HG03045 (cell line): ENCODE data around the gene RNF213.

Source experiments
- ATAC-seq: cut with Tn5 transposase; IDR thresholded peaks from one replicate; pipeline ENCODE4 v1.9.1; 2021; ENCODE audit warnings: mild to moderate bottlenecking, moderate library complexity; ENCODE audit not compliant: unreplicated experiment

RNF213 gene

GRCh38 chr17:80346498-80347275 is 86.0 kb downstream of the RNF213 start:
- ATAC-seq = no peak

- ATAC-seq = no peak
Measured at GRCh38 chr17:80347536-80347935, 86.9 kb downstream of the RNF213 start.

- no peak for ATAC-seq
Measured at GRCh38 chr17:80347948-80348351, 87.3 kb downstream of the RNF213 start.

DNA sequence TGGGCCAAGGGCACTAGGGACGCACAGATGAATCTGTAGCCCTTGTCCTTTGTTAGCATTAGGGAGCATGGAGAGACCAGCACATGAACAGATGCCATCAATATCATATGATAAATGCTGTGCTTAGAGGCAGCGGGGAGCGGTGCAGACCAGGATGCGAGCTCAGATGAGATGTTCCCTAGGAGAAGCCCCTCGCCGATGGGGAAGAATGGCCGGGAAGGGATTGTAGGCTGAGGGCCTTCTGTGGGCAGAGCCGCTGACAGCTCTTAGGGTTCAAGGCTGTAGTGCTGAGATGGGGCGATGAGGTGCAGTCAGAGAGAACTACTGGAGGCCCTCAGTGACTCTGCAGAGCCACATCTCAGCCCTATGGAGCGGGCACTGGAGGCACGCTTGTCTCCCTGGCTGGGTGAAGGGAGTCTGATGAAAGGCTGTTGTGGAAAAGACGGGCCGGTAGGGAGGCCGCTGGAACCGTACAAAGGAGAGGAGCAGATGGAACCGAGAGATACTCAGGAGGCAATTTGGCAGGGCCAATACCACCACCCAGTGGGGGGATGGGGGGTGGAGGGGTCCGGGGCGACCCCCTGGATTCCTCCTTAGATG is 88.0 kb downstream of the RNF213 start:
- no peak for ATAC-seq

- ATAC-seq = no peak
Measured at GRCh38 chr17:80349151-80349651, 88.5 kb downstream of the RNF213 start.

DNA sequence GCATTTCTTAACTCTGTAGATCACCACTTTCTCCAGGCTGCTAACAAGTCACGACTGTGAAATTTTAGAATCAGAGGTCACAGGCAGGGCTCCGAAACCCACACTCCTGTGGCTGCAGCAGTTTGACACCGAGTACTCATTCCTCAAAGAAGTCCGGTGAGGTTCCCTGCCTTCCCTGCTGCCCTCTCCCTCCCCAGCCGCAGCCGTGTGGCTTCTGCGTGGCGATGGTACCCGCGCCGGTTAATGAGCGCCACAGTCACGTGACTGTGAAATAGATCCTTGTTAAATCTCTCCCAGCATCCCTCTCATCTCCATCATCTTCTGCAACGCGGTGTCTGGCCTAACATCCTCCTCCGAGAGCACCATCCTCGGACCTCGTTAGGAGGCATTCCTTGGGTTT is 89.1 kb downstream of the RNF213 start:
- no peak for ATAC-seq

- no peak for ATAC-seq
Measured at GRCh38 chr17:80352216-80352895, 91.7 kb downstream of the RNF213 start.

DNA sequence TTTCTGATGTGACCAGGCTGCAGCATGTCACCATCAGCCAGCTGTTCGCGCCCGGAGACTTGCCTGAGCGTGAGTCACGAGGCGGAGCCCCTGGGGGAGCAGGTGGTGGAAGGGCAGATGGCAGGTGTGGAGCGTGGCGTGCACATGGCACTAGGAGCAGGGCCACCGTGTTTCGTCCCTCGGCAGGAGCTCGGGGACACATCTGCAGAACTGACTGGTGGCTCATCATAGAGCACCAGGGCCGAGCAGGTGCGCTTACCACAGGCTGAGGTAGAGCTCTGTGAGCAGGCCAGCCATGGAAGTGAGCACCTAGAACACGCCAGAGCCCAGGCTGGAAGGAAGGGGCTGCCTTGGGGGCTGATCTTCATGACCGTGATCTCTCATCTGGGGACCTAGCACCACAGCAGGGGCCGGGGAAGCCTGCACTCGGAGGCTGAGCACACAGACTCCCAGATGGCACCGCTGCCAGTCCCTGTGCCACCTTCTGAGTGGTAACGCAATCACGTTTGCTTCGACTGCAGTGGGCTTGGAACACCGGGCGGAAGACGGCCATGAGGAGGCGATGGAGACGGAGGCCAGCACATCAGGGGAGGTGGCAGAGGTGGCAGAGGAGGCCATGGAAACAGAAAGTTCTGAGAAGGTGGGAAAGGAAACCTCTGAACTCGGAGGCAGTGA is 92.5 kb downstream of the RNF213 start:
- ATAC-seq = no peak

- no peak for ATAC-seq
Measured at GRCh38 chr17:80353718-80354275, 93.1 kb downstream of the RNF213 start.

DNA sequence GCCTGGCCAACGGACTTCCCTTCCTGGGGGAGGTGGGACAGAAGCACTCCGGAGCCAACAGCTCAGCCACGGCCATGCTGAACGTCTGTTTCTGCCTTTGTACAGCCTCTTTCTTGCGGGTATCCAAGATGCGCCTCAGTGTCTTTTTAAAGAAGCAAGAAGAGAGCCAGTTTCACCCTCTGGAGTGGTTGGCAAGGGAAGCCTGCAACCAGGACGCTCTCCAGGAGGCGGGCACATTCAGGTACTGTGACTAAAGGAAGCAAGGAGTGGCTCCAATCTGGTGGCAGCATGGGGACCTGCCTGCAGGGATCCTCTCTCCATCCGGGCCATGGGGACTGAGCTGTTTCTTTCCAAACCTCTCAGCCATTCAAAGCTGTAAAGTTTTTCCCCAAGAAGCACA is 93.7 kb downstream of the RNF213 start:
- ATAC-seq = no peak

- ATAC-seq = no peak
Measured at GRCh38 chr17:80356231-80356856, 95.7 kb downstream of the RNF213 start.

- ATAC-seq = no peak
Measured at GRCh38 chr17:80358131-80358530, 97.5 kb downstream of the RNF213 start.

- ATAC-seq = no peak
Measured at GRCh38 chr17:80358861-80359260, 98.2 kb downstream of the RNF213 start.

DNA sequence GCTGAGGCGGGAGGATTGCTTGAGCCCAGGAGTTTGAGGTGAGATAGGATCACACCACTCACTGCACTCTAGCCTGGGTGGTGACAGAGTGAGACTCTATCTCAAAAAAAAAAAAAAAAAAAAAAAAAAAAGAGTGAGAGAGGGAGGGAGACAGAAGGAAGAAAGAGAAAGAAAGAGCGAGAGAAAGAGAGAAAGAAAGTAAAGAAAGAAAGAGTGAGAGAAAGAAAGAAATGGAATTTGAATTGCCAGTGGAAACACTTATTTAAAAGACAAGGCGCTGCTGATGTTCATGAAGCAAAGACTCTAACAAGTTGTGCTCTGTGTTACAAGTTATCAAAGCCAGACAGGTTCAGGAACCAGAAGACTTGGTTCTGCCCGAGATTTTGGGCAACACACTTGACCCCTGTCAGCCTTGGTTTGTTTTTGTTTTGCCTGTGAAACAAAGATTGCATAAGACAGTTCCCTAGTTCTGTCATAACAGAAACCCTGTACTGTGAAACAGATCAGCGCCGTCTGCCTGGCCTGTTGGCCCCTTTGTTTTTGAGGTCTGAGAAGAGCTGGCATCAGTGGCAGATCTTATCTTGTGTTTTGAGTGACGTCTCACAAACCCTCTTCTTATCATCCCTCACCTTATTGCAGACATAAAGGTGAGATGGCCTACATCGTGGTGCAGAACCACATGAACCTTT is 98.9 kb downstream of the RNF213 start:
- no peak for ATAC-seq

DNA sequence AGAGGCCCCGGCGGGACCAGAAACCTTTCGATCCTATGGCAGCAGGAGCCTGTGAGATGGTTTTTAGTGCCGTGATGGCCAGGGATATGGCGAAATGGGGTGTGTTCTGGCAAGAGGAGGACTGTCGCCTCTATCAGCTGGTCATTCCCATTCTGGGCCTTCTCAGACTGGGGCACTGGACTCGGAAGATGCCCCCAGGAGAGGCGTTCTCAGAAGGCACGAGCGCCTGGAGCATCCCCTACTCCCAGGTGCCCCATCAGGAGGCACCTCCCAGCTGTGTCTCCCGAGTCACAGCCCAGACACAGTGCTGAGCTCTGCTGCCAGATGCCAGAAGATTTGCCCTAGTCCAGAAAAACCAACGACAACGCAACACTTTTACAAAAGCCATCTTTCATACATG is 99.7 kb downstream of the RNF213 start:
- ATAC-seq = no peak

GRCh38 chr17:80361495-80362220 is 101.0 kb downstream of the RNF213 start:
- no peak for ATAC-seq

DNA sequence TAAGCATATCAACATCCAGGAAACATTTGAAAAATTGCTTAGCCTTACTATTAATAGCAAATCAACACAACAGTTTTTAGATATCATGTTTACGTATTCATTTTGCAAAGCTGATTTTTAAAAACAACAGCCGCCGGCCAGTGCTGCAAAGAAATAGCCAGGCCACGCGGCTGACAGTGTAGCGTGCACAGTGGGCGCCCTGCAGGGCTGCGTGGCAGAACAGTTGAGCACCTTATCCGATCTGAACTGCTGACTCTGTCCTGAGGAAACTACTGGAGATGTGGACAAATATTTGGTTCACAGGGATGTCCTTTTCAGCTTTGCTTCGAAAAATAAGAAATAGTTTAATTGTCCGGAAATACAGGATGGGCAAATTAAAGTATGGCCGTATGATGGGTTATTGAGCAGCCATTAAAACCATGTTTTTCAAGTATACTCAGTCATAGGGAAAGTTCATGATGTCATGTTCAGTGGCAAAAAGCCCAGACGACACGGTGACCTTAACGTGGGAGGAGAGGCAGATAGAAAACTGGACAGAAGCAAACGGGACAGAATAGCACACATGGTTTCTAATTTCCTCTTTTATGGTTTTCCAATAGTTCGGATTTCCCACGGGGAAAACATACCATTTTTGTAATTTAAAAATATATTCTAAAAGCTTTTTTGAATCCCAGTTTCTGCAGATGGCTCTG is 101.9 kb downstream of the RNF213 start:
- ATAC-seq = no peak

DNA sequence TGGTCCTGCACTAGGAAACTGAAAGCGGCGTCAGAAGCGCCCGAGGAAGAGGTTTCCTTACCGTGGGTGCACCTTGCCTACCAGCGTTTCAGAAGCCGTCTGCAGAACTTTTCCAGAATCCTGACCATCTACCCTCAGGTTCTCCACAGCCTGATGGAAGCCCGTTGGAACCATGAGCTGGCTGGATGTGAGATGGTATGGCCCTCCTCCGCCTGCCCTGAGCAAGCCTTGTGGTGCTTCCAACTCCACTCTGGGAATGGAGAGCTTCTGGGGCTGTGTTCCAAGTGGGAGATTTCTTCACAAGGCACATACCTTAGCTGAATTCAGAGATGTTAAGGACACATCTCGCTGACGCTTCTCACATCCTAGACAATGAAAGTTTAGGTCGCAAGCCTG is 102.5 kb downstream of the RNF213 start:
- ATAC-seq = no peak
